Islet of Langerhans (tissue), 1 donor: Measurements from ENCODE around the gene AGAP1.

Experiments
- FAIRE-seq: peaks from one replicate; lab custom pipeline; 2011; peaks lifted over from hg19 to GRCh38; lab: Jason Lieb, UNC

The AGAP1 gene

DNA sequence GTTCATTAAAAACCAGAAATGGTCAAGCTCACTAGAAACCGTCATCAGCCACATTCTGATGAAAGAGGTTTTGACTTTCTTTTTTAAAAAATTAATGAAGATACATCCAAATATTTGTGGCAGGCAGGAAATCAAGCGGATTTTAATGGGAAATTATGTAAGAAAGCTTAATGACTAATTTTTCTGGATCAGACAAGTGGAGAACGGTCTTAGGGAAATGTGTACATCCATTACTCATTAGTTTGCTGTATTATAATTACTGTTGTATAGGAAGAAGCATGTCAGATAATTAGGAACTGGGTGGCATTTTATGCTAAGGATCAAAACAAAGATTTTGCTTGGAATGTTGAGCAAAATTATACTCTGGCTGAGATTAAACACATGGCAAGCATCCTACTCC lies 39.4 kb downstream of the AGAP1 start:
- no peak for FAIRE-seq

GRCh38 chr2:235533616-235534385 lies 40.0 kb downstream of the AGAP1 start:
- no peak for FAIRE-seq

GRCh38 chr2:235534678-235535422 lies 41.0 kb downstream of the AGAP1 start:
- no peak for FAIRE-seq

- FAIRE-seq, result no peak
These were observed 41.7 kb downstream of the AGAP1 start for GRCh38 chr2:235535423-235536130.

GRCh38 chr2:235536711-235537110 lies 42.9 kb downstream of the AGAP1 start:
- no peak for FAIRE-seq

DNA sequence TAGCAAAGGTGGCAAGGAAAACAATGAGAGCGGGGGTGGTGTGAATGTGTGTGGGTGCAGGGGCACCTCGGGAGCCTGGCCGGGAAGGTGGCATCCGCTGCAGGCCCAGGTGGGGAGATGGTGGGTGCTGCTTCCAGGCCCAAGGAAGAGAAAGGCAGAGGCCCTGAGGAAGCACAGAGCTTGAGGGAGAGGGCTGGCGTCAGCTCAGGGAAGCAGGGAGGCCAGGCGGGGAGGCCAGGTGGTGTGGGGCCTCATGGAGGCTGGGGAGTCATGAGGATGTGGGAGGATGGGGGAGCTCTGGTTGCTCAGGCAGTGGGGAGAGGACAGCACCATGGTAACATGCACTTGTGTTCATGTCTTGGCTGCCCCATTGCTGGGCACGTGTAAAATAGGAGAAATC lies 43.3 kb downstream of the AGAP1 start:
- no peak for FAIRE-seq

GRCh38 chr2:235537587-235537986 lies 43.7 kb downstream of the AGAP1 start:
- no peak for FAIRE-seq

DNA sequence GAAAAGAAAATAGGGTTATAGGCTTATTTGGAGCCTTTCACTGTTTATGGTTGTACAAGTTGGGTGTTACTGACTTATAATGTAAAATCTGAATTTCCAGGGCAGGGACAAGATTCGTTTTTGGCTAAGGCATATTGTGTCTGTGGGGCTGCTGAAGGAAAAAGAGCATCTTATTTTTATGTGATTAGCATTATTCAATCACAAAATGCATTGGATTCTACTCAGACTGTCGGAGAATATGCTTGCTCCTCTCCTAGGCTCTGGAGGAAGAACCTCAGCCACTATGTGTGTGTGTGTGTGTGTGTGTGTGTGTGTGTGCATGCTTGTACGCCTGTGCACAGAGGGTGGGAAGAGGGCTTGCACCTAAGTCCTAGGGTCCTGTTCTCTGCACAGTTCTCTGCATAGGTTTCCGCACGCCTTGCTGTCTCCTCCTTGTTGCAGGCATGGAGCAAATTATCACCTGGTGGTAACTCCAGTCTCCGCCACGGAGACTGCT lies 44.3 kb downstream of the AGAP1 start:
- FAIRE-seq, result no peak

- FAIRE-seq, result no peak
These were observed 45.1 kb downstream of the AGAP1 start for GRCh38 chr2:235538981-235539380.

GRCh38 chr2:235539773-235540172 lies 45.9 kb downstream of the AGAP1 start:
- FAIRE-seq, result no peak

- no peak for FAIRE-seq
These were observed 47.2 kb downstream of the AGAP1 start for GRCh38 chr2:235541016-235541415.

GRCh38 chr2:235541838-235542549 lies 48.2 kb downstream of the AGAP1 start:
- FAIRE-seq, result no peak

DNA sequence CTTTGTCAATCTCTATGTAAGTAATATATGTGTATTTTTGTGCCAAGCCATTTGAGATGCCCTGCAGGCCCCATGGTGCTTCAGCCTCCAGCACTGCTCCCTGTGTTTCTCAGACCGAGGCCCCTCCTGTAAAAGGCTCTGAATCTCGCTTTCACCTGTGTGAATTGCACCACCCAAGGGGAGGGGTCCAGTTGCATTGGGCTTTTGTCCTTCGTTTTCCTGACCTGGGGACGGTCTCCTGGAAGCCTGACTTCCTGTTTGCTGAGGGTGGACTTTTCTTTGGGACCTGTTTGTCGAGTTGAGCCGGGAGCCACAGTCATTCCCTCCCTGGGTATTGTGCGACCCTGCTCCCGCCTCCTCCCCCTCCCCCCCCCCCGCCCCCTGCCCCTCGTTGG lies 48.9 kb downstream of the AGAP1 start:
- no peak for FAIRE-seq

GRCh38 chr2:235543128-235543750 lies 49.4 kb downstream of the AGAP1 start:
- FAIRE-seq, result no peak

GRCh38 chr2:235543851-235544688 lies 50.2 kb downstream of the AGAP1 start:
- no peak for FAIRE-seq

DNA sequence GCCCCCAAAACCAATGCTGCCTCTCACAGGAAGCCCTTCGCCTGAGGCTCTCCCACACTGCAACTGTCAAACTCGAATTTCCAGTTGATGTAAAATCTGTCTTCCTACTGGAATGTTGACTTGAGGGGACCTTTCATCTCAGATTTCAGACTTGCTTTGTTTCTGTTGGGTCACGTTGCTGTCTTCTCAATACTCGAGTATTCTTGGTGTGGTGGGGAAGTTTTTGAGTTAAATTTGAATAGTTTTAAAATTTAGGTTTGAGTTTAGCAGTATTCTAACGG lies 50.8 kb downstream of the AGAP1 start:
- no peak for FAIRE-seq

DNA sequence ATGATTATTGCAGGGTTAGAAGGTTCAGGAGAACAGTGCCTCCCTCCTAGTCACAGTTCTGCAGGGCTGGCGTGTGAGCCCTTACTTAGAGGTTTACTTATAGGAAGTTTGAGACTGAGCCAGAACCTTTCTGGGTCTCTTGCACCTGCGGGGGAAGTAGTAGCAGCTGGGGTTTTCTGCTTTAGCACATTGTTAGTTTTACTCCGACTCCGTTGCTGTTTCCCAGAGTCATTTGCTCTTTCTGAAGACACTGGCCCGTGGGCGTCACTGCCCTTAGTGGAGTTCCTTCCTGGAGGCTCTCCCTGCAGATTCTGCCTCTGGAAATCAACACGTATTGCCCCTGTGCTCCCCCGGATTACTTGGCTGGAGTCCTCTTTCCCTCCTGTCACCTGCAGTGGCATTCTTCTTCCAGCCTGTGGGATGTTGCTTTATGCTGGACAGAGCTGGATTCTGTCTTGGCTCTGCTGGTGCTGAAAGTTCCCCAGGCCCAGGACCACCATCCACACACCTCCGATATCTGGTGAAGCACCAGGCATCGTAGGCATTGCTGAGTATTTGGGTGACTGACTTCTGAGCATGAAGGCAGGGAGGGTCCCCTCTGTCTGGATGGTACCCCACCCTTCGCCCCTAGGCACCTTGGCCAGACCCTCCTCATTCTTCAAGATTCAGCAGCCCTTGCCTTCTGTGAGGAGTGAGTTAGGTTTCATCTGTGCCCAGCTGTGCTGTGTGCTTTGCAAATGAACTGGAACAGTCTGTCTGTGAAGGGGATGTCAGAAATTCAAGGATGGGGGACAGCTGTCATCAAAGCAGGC lies 51.7 kb downstream of the AGAP1 start:
- no peak for FAIRE-seq

DNA sequence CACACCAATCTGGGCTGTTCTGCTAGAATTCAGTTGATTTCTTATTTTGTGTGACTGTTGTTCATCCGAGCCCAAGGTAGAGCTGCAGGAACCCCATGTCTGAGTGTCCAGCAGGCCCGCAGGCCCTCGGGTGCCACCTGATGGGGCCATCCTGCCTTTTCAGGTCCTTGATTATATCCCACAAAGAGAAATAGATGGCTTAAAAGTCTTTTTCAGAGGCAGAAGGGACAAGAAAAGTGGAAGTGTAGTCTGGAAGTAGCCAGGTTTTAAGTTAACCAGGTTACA lies 52.2 kb downstream of the AGAP1 start:
- no peak for FAIRE-seq

DNA sequence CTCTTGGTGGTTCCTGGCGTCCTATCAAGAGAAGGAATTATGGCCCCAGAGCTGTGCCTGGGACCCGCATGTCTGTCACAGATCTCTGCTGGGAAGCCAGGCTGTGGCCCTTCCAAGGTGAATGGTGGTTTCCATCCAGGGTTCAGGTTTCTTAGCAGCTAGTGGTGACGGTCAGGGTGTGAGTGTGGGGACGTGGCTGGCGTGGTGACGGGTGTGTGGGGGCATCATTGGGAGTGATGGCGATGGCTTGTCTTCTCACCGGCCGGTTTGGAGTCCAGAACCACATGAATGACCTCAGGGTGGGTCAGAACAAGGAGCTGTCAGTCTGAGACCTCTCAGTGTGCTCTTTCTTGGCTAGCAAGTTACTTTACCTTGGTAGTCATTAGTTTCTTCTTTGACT lies 52.6 kb downstream of the AGAP1 start:
- FAIRE-seq, result no peak

GRCh38 chr2:235549735-235550377 lies 56.0 kb downstream of the AGAP1 start:
- no peak for FAIRE-seq
